EH (cell line): ENCODE data around the gene HOXB9.

Experiments
- DNase-seq: peaks from one replicate; pipeline ENCODE4 v3.0.0-alpha.2; 2015; ENCODE audit warnings: low read depth

HOXB9 gene

GRCh38 chr17:48624118-48624517, 2.0 kb downstream of the HOXB9 start:
- DNase-seq: no peak

- no peak for DNase-seq
Measured at GRCh38 chr17:48623583-48623982, 2.6 kb downstream of the HOXB9 start.

- no peak for DNase-seq
Measured at GRCh38 chr17:48622857-48623256, 3.3 kb downstream of the HOXB9 start.

- no peak for DNase-seq
Measured at GRCh38 chr17:48621410-48622392, 4.5 kb downstream of the HOXB9 start.

GRCh38 chr17:48620461-48621139, 5.6 kb downstream of the HOXB9 start:
- no peak for DNase-seq

GRCh38 chr17:48619826-48620449, 6.2 kb downstream of the HOXB9 start:
- no peak for DNase-seq

- DNase-seq: peak; percentile 78
Measured at GRCh38 chr17:48618256-48618896, 7.8 kb downstream of the HOXB9 start.

GRCh38 chr17:48617471-48618255, 8.5 kb downstream of the HOXB9 start:
- DNase-seq: no peak

- no peak for DNase-seq
Measured at GRCh38 chr17:48616717-48617470, 9.3 kb downstream of the HOXB9 start.

- no peak for DNase-seq
Measured at GRCh38 chr17:48615963-48616716, 10.0 kb downstream of the HOXB9 start.

- no peak for DNase-seq
Measured at GRCh38 chr17:48615047-48615962, 10.9 kb downstream of the HOXB9 start, which contains the start of gene HOXB8. TSS of gene HOXB8 (minus strand) at chr17:48615292. CDS start at chr17:48614704, 588 bp downstream.

- no peak for DNase-seq
Measured at GRCh38 chr17:48613862-48614694, 12.1 kb downstream of the HOXB9 start.

GRCh38 chr17:48612854-48613691, 13.1 kb downstream of the HOXB9 start:
- no peak for DNase-seq

- no peak for DNase-seq
Measured at GRCh38 chr17:48612456-48612853, 13.7 kb downstream of the HOXB9 start.

GRCh38 chr17:48611681-48612455, 14.3 kb downstream of the HOXB9 start:
- no peak for DNase-seq

GRCh38 chr17:48611213-48611612, 14.9 kb downstream of the HOXB9 start:
- no peak for DNase-seq
